Measurements from ENCODE around the gene SHISAL2A. TPM values are rescaled to one million over a fixed set of nuclear protein-coding genes. Genes with fewer than 3 reads are reported as not detected.

The SHISAL2A gene
- total and polyA plus RNA-seq, 8 donors = 0.48 to 1.6 (median 0.69) TPM; not detected in 1

- DNase-seq (peak; percentile 81 to 96 (median 92)), ATAC-seq (peak; percentile 91)
- Histone ChIP-seq H3K27ac (peak overlapping the region; percentile 89 to 93), H3K4me3 (peak overlapping the region; percentile 38 to 58), H3K9me3 (no peaks in the 10 kb centered on the region), H3K27me3 (no peaks in the 10 kb centered on the region), H3K4me1 (peaks cover 2 to 35% of the 10 kb centered on the region in 2 donors), H3K36me3 (no peaks in the 10 kb centered on the region)
- intact Hi-C loops (cut with DNase I) = no loop called here
- no peak for TF ChIP-seq CTCF (IDR thresholded peaks at IDR 0.05)
Observed at GRCh38 chr1:52702886-52703787, 70.2 kb downstream of the SHISAL2A start.

- intact Hi-C loops (cut with DNase I) = no loop called here
- DNase-seq (no peak), ATAC-seq (no peak)
- H3K9me3 ChIP-seq = no peaks in the 10 kb centered on the region
- no peak overlapping the region for H3K27ac ChIP-seq
- no peaks in the 10 kb centered on the region for H3K27me3 ChIP-seq
- no peaks in the 10 kb centered on the region for H3K36me3 ChIP-seq
- peaks cover 0 to 34% of the 10 kb centered on the region in 2 donors for H3K4me1 ChIP-seq
- TF ChIP-seq CTCF (IDR thresholded peaks at IDR 0.05) = no peak
- no peak overlapping the region for H3K4me3 ChIP-seq
Observed at GRCh38 chr1:52706136-52706670, 73.2 kb downstream of the SHISAL2A start.

Other genes with a start within 250 kb of the SHISAL2A start
- gene ORC1, start 228.7 kb upstream of the SHISAL2A start, total RNA-seq = 1 to 10 TPM; 2.3 to 4.7 TPM
- 1 to 10 TPM; 5.3 to 9.7 (median 7.5) TPM for gene ORC1, start 228.7 kb upstream of the SHISAL2A start, polyA plus RNA-seq (ENCODE audit: insufficient read length in 6 of 6)
- gene PRPF38A, start 228.6 kb upstream of the SHISAL2A start, total RNA-seq = 10 to 100 TPM; 31.3 to 36.6 TPM
- gene PRPF38A, start 228.6 kb upstream of the SHISAL2A start, polyA plus RNA-seq (ENCODE audit: insufficient read length in 6 of 6) = 10 to 100 TPM; 76.3 to 87.1 (median 81.0) TPM
- 10 to 100 TPM; 37.5 to 40.1 TPM for gene TUT4, start 80.1 kb upstream of the SHISAL2A start, total RNA-seq
- 100 to 1,000 TPM; 104 to 138 (median 123) TPM for gene TUT4, start 80.1 kb upstream of the SHISAL2A start, polyA plus RNA-seq (ENCODE audit: insufficient read length in 6 of 6)
- gene GPX7, start 30.8 kb upstream of the SHISAL2A start, total RNA-seq = 10 to 100 TPM; 12.6 to 22.4 TPM
- gene GPX7, start 30.8 kb upstream of the SHISAL2A start, polyA plus RNA-seq (ENCODE audit: insufficient read length in 6 of 6) = 10 to 100 TPM; 72.1 to 89.4 (median 78.4) TPM
- gene COA7, start 65.2 kb downstream of the SHISAL2A start, total RNA-seq = 10 to 100 TPM; 13.4 to 24.8 TPM
- 10 to 100 TPM in 5 of 6 donors, 1 to 10 TPM in 1; 9.8 to 13.9 (median 12.3) TPM for gene COA7, start 65.2 kb downstream of the SHISAL2A start, polyA plus RNA-seq (ENCODE audit: insufficient read length in 6 of 6)
- gene ZYG11B, start 93.3 kb downstream of the SHISAL2A start, total RNA-seq = 10 to 100 TPM; 34.4 to 34.6 TPM
- 10 to 100 TPM; 23.3 to 28.7 (median 27.3) TPM for gene ZYG11B, start 93.3 kb downstream of the SHISAL2A start, polyA plus RNA-seq (ENCODE audit: insufficient read length in 6 of 6)
- under 1 TPM in 1 of 2 donors, not detected in 1; 0.12 TPM for gene ZYG11A, start 209.6 kb downstream of the SHISAL2A start, total RNA-seq
- under 1 TPM; 0.09 to 0.27 (median 0.16) TPM for gene ZYG11A, start 209.6 kb downstream of the SHISAL2A start, polyA plus RNA-seq (ENCODE audit: insufficient read length in 6 of 6)